NCI-H2107 treated with DMSO at 0.1 percent for 48 hours (cell line): ENCODE results near the gene ZDHHC16.

Experiments
- DNase-seq: peaks from one replicate; lab custom pipeline; 2025; ENCODE audit not compliant: unreplicated experiment; lab: John Stamatoyannopoulos, UW

The ZDHHC16 gene

DNA sequence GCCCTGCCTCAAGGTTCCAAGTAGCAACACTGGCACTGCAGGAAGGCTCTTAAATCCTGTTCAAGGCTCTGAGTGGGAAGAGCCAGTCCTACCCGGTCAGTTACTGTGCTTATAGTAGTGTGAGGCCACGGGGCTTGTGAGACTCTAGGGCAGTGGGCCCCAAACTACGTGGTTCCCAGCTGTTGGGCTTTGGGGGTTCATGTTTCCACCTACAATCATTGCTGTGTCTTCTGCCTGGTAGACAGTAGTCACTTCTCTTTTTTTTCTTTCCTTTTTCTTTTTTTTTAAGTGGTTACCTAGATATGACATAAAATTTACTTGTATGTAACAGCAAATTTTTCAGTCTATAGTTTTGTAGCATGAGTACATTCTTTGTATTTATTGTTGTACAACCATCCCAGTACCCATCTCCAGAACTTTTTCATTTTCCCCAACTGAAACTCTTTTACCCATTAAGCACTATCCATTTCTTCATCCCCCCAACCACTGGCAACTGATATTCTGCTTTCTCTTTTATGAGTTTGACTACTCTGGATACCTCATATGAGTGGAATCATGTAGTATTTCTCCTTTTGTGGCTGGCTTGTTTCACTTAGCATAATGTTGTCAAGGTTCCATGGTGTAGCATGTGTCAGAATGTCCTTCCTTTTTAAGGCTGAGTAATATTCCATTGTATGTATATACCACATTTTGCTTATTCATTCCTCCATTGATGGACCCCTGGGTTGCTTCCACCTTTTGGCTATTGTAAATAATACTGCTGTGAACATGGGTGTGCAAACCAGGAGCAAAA lies 60.4 kb downstream of the ZDHHC16 start:
- DNase-seq: no peak
